HG03039 (cell line): ENCODE results near the gene DDIT4.
A peak's percentile ranks its signal among the peaks of the same experiment; 100 is the strongest.

ENCODE experiments used
- ATAC-seq: cut with Tn5 transposase; IDR thresholded peaks from one replicate; pipeline ENCODE4 v1.9.1; 2021; ENCODE audit warnings: mild to moderate bottlenecking, moderate library complexity; ENCODE audit not compliant: unreplicated experiment

DDIT4 gene

GRCh38 chr10:72315054-72315453 is 41.3 kb downstream of the DDIT4 start:
- ATAC-seq: no peak

GRCh38 chr10:72315611-72316385 is 42.1 kb downstream of the DDIT4 start:
- ATAC-seq: no peak

- no peak for ATAC-seq
Measured at GRCh38 chr10:72316386-72316700, 42.6 kb downstream of the DDIT4 start.

GRCh38 chr10:72316748-72317435 is 43.2 kb downstream of the DDIT4 start:
- no peak for ATAC-seq

GRCh38 chr10:72318418-72319262 is 44.9 kb downstream of the DDIT4 start:
- ATAC-seq: no peak

- ATAC-seq: peak; percentile 50
Measured at GRCh38 chr10:72319416-72320254, 45.9 kb downstream of the DDIT4 start.

GRCh38 chr10:72320676-72321247 is 47.0 kb downstream of the DDIT4 start:
- ATAC-seq: peak; percentile 64

- ATAC-seq: no peak
Measured at GRCh38 chr10:72321248-72322029, 47.7 kb downstream of the DDIT4 start.

- ATAC-seq: no peak
Measured at GRCh38 chr10:72322030-72322279, 48.2 kb downstream of the DDIT4 start.

- no peak for ATAC-seq
Measured at GRCh38 chr10:72322280-72323058, 48.7 kb downstream of the DDIT4 start.

GRCh38 chr10:72323108-72323749 is 49.5 kb downstream of the DDIT4 start:
- no peak for ATAC-seq

- no peak for ATAC-seq
Measured at GRCh38 chr10:72323771-72324191, 50.1 kb downstream of the DDIT4 start.
